NOMO-1 (cell line): Measurements from ENCODE around the gene FDX2.

Experiments used
- DNase-seq, 2 experiments: peaks; one replicate each; lab custom pipeline; 2025; ENCODE audit not compliant: unreplicated experiment in 2 of 2; lab: John Stamatoyannopoulos, UW

FDX2 gene

DNA sequence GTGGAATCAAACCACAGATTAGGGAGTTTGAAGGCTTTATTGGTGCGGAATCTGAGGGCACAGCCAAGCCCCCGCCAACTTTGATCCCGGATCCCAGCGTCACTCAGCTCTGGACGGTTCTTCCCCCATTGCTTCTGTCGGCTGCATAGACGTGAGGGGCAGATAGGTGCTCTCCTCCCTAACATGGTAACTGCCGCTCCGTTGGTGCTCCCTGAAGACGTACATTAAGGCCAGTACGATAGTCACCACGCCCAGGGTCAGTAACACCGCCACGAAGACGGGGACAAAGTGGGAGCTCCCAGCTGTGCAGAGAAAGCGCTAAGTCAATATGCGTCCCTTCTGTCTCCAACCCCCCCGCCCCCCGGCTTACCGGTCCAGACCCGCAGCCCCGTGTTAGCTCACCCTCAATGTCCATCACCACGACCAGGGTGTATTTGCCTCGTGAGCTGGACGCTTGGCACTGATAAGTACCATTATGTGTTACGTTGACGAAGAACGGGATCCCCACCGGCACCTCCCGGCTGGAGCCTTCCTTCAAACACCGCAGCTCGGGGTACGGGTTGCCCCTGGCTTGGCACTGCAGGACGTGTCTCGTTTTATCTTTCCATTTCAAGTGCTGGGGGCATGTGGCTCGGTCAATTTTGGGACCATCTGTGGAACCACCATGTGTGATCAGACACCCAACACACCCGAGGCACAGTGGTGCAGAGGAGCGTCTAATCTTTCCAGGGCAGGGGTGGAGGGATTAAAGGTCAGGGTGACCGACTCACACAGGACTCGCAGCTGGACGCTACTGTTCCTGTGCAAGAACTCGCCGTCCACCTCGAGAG is 18.2 kb upstream of the FDX2 start:
- DNase-seq, result no peak

DNA sequence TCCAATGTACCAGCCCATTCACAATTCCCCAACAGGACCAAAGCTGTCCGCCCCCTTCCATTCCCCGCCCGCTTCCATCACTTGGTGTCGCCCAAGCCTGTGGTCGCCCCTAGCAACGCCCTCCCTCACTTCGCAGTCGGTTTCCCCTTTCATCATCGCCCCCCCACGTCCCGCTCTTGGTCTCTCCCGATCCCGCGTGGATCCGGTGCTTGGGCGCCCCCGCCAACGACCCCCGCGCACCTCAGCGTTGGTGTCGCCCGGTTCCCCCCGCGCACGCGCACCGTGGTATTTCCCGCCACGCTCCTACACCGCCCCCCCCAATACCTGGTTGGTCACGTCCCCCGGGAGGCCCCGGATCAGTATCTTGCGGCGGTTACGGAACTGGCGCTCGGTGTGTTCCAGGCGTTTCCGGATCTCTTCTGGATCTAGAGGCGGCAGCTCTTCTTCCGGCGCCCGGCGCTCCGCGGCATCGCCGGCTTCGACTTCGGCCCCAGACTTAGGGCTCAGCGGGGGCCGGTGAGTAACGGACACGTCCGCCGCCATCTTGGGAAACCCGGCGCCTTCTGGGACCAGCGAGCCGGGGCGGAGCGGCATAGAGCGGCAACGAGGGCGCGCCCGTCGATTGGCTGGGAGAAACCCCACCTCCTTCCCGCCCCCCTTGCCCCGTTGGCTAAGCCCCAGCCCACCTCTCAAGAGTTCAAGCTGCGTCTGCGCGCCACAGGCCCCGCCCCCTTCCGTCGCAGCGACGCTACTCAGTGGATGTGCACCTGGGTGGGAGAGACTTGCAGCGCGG is 17.3 kb upstream of the FDX2 start, which contains the start of gene RAVER1:
TSS of gene RAVER1 (minus strand) at position 565 of the 793 bp plus-strand sequence. CDS start at position 543, 22 bp downstream.
- DNase-seq, result peak; percentile 94

DNA sequence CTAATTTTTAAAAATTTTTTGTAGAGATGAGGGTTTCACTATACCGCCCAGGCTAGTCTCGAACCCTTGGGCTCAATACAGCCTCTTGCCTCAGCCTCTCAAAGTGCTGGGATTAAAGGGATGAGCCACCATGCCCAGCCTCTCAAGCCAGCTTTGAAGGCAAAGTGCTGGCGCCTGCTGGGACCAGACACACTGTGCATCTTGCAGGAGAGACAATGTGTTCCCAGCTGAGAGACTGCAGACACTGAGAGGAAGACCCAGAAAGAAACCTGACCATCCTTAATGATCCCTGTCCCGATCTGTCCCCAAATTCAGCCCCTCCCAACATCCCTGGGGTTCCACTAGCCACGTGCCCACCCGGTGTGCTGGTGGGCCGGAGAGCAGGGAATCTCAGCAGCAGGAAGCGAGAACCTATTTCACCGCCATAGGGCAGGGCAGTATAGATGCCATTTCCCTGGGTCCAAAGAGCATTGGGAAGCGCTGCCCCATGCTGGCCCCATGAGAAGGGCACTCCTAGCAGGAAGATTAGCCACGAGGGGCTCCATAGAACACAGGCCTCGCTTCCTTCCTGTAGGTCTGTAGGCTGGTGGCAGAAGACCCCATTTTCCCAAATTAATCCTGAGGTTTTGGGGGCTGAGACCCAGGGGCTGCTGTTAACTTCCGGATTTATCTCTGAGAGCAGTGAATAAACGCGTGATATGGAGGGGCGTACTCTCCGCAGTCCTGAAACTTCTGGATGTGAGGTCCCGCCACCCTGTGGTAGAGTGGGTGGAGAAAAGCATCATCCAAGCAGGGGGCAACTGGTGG is 16.5 kb upstream of the FDX2 start:
- DNase-seq, result no peak

DNA sequence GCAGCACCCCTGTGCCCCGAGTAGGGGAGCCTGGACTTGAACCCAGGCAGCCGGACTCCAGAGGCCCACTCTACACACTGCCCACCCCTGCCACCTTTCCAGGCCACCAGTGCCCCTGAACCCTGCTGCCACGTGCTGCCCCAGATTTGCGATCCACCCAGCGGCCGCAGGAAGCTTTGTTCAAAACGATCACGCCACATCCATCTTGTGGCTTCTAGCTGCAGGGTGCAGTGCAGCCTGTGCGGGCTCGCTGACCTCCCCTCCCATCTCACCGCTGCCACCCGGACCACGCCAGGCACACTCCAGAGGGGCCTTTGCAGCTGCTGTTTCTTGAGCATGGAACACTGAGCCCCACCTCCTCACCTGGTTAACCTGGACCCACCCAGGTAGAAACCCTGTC is 13.7 kb upstream of the FDX2 start:
- no peak for DNase-seq

DNA sequence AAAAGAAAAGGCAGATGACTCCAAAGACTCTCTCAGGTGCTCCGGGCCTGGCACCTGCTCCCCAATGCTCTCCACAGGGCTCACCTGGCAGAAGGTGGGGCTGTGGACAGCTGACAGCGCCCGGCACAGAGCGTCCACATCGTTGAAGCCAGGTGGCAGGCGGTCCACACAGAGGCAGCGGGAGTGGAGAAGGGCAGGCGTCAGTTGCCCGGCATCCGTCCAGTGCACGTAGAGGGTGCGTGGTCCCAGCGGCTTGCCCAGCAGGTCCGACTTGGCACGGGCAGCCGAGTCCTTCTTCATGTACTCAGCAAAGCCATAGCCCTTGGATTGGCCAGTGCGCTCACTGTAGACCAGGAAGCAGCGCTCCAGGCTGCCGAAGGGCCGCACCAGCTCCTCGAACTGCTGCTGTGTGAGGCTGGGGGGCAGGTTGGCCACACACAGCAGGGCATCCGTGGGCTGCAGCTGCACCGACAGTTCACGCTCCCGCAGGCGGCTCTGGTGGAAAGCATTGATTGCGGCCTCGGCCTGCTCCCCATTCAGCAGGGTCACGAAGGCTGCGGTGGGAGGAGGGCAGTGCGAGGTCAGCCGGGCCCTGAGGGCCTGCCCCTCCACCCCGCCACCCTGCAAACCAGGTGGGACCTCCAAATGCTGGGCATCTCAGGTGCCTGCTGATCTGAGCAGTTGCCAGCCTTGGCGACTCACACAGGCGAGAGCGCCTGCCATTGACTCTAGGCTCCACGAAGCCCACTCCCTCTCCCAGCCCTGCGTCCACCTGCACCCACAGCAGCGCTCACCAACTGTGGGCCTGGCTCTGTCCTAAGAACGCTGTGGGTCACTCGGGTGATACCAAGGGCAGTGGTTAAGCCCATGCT is 13.0 kb upstream of the FDX2 start:
- no peak for DNase-seq

DNA sequence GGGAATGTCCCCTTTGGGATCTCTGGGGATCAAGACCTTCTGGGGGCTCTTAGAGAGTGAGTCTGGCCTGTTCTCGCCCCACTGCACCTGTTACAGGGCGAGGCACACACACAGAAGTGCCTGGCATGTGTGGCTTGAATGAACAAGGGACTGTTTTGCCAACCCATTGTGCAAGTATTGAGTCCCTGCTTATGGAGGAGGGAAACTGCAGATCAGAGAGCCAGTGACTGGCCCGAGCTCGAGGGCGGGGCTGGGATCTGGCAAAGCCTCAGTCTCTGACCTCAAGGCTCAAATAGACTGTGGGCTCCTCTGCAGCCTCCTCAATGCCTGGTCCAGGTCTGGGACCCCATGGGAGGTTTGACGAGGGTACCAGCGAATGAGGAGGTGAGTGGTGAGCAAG is 12.0 kb upstream of the FDX2 start:
- DNase-seq, result no peak

DNA sequence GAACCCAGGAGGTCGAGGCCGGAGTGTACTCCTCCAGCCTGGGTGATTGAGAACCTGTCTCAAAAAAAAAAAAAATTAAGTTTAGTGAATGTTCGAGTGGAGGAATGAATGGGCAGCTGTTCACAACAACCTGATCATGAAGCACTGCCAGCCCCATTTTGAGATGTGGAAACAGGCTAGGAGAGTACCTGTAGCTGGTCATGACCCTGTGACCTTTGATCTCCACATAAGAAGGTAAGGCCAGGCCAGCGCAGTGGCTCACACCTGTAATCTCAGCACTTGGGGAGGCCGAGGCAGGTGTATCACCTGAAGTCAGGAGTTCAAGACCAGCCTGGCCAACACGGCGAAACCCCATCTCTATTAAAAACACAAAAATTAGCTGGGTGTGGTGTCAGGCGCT is 9.9 kb upstream of the FDX2 start:
- DNase-seq, result no peak

DNA sequence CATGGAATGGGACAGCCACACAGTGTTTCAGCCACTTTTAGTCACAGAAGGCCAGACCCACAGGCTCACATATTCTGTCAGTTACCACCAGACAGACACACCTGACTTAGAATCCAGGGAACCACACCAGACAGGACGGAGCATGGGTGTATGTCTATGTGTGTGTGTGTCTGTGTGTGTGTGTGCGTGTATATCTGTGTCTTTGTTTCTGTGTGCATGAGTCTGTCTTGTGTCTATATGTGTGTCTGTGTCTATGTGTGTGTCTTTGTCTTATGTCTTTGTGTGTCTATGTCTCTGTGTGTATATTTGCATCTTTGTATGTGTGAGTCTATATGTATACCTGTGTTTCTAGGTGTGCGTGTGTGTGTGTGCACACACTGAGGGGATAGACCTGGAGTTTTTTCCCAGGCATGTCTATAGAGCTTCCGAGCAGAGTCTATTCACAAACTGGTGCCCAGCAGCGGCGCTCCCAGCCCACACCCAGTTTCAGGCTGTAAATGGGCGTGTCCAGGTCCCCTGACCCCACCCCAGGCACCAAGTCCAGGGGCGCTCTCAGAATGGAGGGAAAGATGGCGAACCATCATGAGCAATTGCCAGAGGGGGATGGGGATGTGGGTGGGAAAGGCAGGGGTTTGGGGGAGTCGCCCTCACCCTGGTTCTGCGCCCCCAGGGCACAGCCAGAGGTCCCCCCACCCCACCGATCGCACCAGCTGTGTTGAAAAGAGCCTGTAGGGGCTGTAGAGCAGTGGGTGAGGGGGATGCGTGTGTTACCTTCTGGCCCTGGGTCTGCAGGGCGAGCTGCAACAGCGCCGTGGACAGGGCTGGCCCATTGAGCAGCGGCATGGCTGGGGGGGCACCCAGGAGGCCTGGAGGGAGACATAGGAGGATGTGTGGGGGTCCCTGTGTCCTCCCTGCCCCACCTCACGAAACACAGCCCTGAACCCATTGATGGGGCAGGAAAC is 6.3 kb upstream of the FDX2 start:
- DNase-seq, result no peak

DNA sequence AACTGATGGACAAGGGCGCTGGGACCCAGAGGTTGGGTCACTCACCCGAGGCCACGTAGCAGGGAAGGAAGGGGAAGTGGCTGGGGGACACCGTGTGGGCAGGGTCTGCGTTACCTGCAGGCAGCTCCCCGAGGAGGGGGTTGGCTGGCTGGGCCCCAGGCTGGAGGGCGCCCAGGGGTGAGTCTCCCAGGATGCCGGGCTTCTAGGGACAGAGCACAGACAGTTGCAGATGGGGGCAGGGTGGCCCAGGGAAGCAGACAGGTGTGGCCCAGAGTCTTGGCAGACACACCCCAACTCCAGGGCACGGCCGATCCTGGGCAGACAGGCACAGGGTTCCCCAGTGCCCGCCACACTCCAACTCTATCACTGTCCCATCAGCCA is 5.6 kb upstream of the FDX2 start:
- no peak for DNase-seq

DNA sequence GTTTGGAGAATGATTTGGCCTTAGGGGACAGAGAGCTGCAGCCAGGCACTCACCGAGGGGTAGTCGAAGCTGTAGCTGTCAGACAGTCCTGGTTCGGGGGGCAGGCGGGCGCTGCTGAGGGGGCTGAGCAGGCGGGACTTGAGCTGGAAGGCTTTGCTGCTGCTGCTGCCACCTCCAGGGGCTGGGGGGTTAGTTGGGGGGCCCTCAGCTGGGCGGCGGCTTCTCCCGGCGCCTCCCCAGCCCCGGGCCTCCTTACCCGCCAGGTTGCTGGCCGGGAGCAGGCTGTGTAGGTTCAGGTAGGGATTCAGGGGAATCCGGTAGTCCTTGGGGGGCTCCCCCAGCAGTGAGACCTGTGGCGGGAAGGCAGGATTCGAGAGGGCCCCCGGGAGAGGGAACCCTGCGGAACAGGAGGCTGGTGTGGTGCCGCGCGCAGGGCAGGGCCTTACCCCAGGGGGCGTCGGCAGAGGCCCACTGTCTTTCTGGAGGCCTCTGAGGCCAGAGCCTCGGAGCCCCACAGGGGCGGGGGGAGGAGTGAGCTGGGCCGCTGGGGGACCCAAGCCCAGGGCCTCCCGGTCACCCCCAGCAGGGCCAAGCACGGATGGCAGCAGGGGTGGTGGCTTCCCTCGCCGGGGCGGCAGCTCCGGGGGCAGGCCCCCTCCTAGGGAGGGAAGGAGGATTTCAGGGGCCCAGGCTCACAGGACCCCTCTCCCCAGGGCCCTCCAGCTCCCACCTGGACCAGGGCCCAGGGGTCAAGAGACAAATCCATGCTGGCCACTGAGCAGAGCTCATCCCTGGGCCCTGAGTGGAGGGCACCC is 5.0 kb upstream of the FDX2 start:
- no peak for DNase-seq

DNA sequence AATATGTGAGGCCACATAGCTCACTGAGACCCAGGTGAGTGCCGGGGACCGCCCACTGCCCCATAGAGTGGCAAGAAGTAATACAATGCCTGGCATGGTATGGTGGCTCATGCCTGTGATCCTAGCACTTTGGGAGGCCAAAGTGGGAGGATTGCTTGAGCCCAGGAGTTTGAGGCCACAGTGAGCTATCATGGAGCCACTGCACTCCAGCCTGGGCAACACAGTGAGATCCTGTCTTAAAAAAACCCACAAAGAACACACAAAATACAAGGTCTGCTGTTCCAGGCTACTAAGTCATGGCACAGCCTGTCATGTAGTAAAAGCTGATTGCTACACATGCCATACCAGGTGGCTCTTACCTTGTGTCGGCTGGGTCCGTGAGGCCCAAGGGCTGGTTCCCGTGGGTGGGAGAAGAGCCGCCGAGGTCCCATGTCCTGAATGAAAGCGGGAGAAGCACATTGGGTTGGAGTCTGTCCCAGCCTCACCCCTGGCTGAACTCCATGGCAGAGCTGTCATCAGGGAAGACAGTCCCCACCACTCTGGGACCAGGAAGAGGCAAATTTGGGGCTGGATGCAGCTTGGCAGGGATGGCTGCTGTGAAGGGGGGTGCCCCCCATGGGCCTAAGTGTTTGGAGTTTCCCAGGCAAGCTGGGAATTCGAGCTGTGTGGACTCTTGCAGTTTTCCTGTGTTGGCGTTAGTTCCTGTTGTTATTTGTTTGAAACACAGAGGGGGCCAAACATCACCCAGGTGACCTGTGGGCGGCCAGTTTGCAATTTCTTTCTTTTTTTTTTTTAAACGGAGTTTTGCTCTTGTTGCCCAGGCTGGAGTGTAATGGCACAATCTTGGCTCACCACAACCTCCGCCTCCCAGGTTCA is 3.2 kb upstream of the FDX2 start:
- DNase-seq, result no peak

DNA sequence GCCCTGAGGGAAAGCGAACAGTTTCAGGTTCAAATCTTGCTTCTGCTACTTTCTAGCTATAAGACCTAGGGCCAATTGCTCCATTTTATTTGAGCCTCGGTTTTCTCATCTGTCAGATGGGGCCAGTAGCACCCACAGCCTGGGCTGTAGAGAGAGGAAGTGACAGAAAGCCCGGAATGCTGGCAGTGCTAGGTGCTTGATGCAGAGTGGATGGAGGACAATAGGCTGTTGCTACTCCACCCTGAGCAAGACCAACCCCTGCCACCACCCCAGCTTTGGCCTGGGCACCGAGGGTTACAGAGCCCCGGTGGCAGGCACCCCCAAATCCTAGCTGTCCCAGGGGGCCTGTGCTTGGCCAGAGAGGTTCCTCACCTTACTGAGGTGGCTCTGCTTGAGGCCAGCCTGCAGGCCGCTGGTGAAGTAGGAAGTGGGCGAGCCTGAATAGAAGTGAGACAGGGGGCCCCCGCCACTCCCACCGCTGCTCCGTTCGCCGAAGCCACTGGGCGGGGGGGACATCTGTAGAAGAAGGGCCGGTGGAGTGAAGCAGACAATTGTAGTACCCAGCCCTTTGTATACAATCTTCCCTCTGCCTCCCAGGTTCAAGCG is 2.1 kb upstream of the FDX2 start:
- no peak for DNase-seq

DNA sequence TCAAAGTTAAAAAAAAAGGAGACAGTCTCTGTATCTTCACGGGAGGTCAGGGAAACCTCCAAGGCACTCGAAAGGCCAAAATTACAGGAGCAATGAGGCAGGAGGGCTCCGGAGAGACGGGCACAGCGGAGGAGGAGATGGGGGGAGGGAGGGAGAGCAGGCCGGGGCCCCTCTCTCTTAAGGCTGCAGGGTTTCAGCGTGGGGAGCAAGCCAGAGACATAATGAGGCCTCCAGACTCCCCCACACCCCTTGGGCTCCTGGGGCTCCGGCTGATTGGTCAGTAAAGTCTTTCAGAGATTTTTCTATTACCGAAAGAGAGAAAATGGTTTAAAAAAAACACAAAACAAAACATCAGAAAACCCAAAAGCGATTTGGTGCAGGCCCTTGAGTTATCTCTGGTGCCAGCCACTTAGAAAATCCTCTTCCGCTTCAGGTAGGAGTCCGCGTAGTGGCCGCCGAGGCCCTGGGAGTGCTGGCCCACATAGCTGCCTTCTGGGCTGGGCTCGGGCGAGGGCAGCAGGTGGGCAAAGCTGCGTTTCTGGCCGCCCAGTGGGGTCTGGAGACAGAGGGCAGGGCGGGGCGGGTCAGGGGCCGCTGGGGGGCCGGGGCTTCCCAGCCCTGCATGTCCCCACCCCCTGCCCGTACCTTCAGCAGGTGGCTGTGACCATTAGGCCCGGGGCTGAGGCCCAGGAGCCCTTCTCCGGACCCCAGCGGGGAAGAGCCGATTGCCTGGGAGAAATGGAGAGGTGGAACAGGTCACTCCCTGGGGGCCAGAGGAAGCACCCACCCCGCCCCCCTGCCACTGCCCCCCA is 1.4 kb upstream of the FDX2 start:
- DNase-seq, result no peak

DNA sequence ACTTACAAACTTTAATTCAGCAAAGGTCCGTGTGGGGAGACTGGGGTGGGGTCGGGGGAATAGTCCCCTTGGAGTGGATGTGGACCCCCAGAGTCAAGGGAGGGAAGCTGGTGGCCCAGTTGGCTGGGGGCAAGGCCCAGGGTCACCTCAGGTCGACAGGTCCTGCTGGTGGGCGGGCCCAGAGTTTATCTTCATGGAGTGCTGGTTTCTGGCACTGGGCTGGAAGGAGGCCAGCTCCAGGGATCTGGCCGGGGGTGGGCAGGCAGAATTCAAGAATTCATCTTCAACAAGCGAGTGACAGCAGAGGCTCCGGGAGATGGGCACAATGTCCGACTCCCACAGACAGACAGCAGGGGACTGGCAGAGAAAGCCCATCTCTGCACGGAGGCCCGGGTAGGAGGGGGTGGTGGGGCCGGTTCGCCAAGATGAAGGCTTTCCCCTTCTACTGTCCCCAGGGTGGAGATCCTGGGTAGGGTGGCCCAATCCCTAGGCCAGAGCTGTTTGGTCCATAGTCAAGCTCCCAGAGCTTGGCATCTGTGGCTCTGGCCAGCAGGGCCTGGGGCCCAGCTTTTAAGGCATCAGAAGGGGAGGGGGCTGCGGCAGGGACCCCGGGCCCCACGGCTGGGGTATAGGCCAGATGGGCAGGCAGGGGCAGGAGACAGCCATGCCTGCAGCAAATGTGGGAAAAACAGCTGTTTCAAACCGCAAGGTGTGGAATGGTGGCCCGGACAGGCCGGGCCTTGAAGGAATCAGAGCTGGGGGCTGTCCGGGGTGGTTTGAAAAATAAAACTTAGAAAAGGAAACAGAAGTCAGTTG is 622 bp upstream of the FDX2 start:
- no peak for DNase-seq

DNA sequence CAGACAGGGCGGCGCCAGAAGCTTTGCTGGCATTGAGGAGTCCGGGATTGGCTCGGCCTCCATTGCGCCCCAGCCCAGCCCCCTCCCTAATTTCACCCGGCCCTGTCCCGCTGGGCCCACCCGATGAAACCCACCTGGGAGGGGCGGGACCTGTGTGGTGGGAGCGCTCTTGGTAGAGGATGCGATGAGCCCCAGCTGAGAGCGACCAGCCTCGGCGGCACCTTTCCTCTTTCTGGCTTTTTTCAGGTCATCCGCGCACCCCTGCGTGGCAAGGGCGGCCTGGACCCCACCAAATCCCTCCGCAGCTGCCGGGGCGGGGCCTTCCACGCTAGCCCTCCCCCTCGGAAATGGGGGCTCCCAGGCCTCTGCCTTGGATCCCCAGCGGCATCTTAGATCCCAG is 6.4 kb downstream of the FDX2 start, which contains the start of gene ZGLP1:
TSS of gene ZGLP1 (minus strand) at position 393 of the 400 bp plus-strand sequence.
- DNase-seq, result no peak
